Lower leg skin (tissue), 4 donors: ENCODE results near the gene VIL1. TPM values are rescaled to one million over a fixed set of nuclear protein-coding genes. Genes with fewer than 3 reads are reported as not detected.

Experiments used
- DNase-seq, 2 donors: peaks; one replicate each; pipeline ENCODE4 v3.0.0-alpha.2; 2019; ENCODE audit warnings: low spot score in 2 of 2
- H3K4me3 ChIP-seq: fragments of 200-600 bp; sonication (generic); 2 replicates; pipeline ENCODE4 v1.5.1; 2017; ENCODE audit warnings: mild to moderate bottlenecking, low read depth; ENCODE audit not compliant: poor library complexity, severe bottlenecking
- POLR2A ChIP-seq, 2 donors: fragments of 450-650 bp; IDR thresholded peaks; one replicate each; pipeline ENCODE4 v1.6.1; 2016 to 2017; ENCODE audit warnings: antibody characterized with exemption in 2 of 2, mild to moderate bottlenecking in 1 of 2, moderate library complexity in 1 of 2
- WGBS, 2 donors: methylation state at CpG; one replicate each; pipeline ENCODE4 v1.1.5; 2018; 5-methylcytosine and 5-hydroxymethylcytosine counted together
- intact Hi-C: fragments of 100-400 bp; cut with DNase I; formaldehyde crosslinking; loops from one replicate; pipeline ENCODE4 v1.15.0; 2023; ENCODE audit warnings: low total_unique reads
- total RNA-seq, 4 donors: library from RNA; depleted of rRNA; stranded (reverse); fragments of >200 nt; gene quantifications; one replicate each; pipeline ENCODE4 v1.1.0, GENCODE V29; 2016
- TF ChIP-seq, protein P1 (sequence below), 3 donors: fragments of 450-650 bp; IDR thresholded peaks; one replicate each; pipeline ENCODE4 v1.5.1; 2016; ENCODE audit warnings: antibody characterized with exemption in 3 of 3, mild to moderate bottlenecking in 3 of 3, moderate library complexity in 2 of 3

Gene VIL1
- total RNA-seq, 4 donors from 2014 or later: 0.84 to 0.98 TPM; not detected in 2

DNA sequence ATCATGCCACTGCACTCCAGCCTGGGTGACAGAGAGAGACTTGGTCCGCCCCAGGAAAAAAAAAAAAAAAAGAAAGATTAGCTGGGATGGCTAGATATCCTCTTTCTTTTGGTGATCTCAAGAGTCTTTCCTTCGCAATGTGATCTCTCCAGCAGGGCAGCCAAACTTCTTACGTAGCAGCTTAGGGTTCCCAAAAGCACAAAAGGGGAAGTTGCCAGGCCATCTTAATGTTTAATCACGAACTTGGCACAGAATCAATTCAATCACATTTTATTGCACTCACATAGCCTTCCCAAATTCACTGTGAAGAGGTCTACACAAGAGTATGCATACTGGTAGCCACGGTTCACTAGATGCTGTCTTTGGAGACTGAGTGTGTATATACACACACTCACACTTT is 53.1 kb downstream of the VIL1 start:
- peak in 1 of 2 donors; percentile 16 for DNase-seq
- intact Hi-C loops: no loop called here
- WGBS, 2 donors: 75 to 81% methylated on average over 5 of the region's 5 CpGs
- TF ChIP-seq POLR2A (IDR thresholded peaks at IDR 0.05): no peak
- TF ChIP-seq, protein P1, sequence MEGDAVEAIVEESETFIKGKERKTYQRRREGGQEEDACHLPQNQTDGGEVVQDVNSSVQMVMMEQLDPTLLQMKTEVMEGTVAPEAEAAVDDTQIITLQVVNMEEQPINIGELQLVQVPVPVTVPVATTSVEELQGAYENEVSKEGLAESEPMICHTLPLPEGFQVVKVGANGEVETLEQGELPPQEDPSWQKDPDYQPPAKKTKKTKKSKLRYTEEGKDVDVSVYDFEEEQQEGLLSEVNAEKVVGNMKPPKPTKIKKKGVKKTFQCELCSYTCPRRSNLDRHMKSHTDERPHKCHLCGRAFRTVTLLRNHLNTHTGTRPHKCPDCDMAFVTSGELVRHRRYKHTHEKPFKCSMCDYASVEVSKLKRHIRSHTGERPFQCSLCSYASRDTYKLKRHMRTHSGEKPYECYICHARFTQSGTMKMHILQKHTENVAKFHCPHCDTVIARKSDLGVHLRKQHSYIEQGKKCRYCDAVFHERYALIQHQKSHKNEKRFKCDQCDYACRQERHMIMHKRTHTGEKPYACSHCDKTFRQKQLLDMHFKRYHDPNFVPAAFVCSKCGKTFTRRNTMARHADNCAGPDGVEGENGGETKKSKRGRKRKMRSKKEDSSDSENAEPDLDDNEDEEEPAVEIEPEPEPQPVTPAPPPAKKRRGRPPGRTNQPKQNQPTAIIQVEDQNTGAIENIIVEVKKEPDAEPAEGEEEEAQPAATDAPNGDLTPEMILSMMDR (IDR thresholded peaks at IDR 0.05): no peak
- H3K4me3 ChIP-seq: no peak overlapping the region

DNA sequence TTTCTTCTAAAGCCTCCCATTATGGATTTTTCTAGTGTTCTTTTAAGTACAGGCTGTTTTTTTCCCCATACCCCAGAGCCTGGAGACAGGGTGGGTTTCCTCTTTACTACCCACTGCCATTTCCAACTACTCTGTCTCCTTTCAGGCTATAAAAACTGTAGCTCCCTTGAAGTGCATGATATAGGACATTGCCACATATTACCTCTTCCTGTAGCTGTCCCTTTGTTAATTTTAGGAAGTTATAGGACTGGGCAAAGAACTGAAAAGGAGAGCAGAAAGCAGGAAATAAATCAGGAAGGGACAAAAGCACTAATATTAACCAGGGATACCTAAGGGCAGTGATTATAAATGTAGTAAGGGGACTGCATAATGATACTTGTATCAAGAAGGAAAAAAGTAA is 54.1 kb downstream of the VIL1 start:
- no peak for DNase-seq
- intact Hi-C loops: no loop called here
- H3K4me3 ChIP-seq: no peak overlapping the region
- no peak for TF ChIP-seq POLR2A (IDR thresholded peaks at IDR 0.05)
- TF ChIP-seq, protein P1 (IDR thresholded peaks at IDR 0.05): no peak

DNA sequence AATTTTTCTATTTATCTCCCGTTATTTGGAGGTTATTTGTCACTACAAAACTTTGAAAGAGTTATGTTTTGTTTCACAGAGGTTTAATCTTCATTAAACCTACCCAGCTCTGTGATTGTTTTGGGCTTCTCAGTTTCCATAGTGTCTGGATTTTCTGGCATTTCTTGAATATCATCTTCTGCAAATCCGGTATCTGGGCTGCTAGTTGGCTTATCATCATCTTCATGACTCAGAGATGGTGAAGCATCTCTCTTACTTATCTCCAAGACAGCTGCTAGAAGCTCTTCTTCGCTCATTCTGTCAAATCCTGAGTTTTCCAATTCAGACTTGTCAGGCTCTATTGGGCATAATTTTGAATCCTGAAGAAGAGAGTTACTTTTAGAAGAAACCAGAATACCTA is 55.6 kb downstream of the VIL1 start:
- intact Hi-C loops: no loop called here
- DNase-seq: no peak
- WGBS, 2 donors: 63 to 64% methylated on average over 3 of the region's 3 CpGs
- no peak overlapping the region for H3K4me3 ChIP-seq
- TF ChIP-seq, protein P1 (IDR thresholded peaks at IDR 0.05): no peak
- TF ChIP-seq POLR2A (IDR thresholded peaks at IDR 0.05): no peak

DNA sequence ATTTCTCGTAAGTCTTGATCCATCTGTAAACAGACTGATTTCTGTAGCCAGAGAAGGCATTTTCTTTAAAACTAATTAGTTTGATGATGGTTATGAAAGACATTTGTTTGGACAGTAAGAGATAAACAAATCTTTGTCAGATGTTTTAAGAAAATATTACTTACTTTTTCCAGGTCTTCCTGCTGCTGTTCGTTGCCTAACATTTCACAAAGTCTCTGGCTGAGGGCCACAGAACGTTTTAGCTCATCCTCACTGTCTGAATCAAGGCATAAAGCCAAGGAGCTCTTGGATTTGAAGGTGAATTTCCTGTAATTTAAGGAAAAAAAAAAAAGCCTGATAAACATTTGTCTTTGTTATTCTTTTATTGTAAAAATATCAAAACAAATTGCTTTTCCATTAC is 57.8 kb downstream of the VIL1 start:
- no peak overlapping the region for H3K4me3 ChIP-seq
- DNase-seq: peak in 1 of 2 donors; percentile 20
- 43 to 50% methylated on average over 3 of the region's 3 CpGs for WGBS, 2 donors
- TF ChIP-seq, protein P1 (IDR thresholded peaks at IDR 0.05): no peak
- intact Hi-C loops: no loop called here

DNA sequence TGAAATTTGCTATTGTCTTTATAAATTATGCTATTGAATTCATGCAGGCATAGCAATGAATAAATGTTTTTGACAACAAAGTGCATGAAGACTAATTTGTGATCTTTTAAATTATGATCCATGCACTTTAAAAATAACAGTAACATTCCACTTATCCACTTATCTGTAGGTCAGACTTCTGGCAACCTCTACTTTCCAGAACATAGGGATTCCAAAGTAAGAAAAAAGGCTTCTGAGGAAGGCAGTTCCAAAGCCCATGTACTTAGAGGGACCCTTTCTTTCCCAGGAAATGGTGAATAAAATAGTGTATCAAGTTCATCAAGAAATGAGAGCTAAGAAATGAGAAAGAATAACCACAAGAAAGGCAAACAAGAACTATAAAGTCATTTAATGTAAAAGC is 58.3 kb downstream of the VIL1 start:
- no peak for TF ChIP-seq POLR2A (IDR thresholded peaks at IDR 0.05)
- TF ChIP-seq, protein P1 (IDR thresholded peaks at IDR 0.05): no peak
- no peak overlapping the region for H3K4me3 ChIP-seq

DNA sequence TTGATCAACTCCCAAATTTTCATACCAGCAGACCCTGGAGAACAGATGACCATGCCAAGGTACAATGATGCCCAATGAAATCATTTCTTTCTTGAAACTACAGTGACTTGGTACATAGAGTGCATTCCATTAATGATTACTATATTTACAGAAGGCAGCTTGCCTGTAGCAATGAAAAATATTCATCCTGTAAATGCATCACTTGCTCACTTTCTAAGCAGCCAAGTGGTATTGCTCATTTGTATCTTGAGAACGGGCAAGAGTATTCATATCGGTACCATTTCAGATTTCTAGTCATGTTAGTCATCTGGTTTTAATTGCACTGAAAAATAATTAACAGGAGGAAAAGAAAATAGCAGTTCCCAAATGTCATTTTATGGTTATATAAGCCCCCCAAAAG is 59.6 kb downstream of the VIL1 start:
- H3K4me3 ChIP-seq: no peak overlapping the region
- WGBS, 2 donors: 71 to 73% methylated on average over 2 of the region's 2 CpGs
- no peak for DNase-seq
- intact Hi-C loops: no loop called here
- TF ChIP-seq, protein P1 (IDR thresholded peaks at IDR 0.05): no peak
- TF ChIP-seq POLR2A (IDR thresholded peaks at IDR 0.05): no peak

More for the DNA sequence above, 58.3 kb downstream of the VIL1 start:
- no peak for DNase-seq
- intact Hi-C loops: no loop called here
